HG03342 (cell line): ENCODE data around the gene TIE1.

ENCODE experiments used
- ATAC-seq: cut with Tn5 transposase; IDR thresholded peaks from one replicate; pipeline ENCODE4 v1.9.1; 2021; ENCODE audit warnings: mild to moderate bottlenecking, moderate library complexity; ENCODE audit not compliant: unreplicated experiment

The TIE1 gene

GRCh38 chr1:43273708-43274107, 27.1 kb upstream of the TIE1 start:
- ATAC-seq, result no peak

DNA sequence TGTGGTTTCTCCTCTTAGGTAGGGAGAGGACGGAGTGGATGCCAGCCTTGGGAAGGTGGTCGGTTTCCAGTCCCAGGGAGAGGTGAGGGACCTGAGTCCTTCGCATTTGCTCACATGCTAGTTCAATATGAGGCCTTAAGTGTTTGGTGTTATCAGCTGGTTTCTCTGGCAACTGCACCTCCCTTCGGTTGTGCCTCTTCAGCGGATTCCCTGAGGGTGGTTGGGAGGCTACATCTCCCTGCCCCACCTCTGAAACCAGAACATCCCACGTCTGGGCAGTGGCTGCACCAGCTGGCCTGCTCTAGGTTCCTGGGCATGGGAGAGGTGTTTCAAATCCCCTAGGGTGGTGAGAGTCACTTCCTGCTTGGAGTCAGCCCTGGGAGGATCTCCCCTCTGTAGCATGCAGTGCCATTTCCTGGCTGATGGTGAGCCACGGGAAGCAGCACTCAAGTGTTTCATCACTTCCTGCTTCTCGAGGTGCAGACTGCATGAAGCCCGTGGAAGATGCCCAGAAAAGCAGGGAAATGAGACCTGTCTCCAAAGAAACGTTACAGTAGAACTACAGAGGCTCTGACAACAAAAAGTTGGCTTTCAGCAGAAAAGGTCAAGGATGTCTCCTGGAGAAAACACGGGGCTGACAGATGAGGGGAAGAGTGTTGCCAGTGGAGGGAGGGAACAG, 26.5 kb upstream of the TIE1 start:
- ATAC-seq, result no peak

GRCh38 chr1:43274804-43275180, 26.0 kb upstream of the TIE1 start:
- ATAC-seq, result no peak

DNA sequence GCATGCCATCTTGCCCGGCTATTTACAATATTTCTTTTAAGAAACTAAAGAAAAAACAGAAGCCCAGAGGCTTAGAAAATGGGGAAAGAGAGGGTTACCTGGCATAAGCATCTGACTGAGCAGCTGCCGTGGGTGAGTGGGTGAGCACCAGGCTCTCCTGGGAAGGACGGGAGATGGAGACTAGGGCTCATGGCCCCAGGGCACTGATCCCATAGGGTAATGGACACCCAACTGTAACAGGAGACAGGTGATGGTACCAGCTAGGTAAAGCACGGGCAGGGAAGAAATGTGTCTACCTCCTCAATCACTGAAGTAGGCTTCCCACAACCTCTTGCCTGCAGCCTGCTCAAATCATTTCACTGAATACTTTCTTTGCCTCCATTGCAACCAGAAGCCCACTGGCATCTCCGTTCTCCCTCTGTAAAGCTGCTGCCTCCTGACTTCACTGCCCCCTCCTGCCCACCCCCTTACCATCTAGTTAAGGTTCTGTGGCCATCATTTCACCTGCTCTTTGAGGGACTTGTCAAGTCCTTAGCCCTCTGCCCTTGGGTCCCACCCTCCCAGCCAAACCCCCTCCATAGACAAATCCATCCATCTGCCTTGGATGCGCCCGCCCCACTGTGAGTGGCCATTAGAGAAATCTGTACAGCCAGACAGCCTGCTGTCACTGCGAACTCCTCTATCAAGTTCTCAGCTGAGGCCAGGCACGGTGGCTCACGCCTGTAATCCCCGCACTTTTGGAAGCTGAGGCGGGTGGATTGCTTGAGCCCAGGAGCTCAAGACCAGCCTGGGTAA, 24.8 kb upstream of the TIE1 start:
- ATAC-seq, result no peak

GRCh38 chr1:43276673-43277072, 24.1 kb upstream of the TIE1 start:
- no peak for ATAC-seq

DNA sequence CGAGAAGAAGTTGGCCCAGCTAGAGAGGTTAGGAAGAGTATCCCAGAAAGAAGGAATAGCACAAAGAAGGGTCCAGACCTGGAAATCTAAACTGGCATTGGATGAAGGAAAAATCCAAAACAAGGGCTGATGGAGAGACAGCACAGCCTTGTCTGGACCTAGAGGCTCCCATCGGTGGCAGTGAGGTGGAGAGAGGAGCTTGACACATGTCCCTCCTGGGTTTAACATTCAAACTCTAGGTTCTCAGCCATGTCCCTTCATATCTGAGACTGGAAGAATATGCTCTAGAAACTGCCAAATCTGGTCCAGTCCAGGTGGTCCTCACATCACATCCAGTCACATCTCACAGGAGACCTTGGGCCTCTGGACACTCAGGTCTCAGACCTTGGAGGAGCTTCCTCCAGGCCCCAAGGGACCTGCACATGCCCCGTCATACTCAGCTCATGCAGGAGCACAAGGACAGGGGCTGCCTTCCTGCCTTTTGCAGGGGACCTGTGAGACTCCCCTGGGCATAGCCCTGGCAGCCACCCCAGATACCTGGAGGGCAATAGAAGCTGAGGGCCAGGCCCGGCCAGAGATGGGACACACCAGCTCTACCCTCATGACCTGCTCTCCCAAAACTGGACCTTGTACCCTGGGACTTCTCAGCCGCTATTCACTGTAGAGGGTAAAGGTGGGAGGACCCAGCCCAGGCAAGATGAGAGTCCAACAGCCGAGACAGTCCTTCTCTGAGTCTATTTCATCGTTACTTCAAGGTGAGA, 23.5 kb upstream of the TIE1 start:
- ATAC-seq, result no peak

GRCh38 chr1:43279161-43279560, 21.6 kb upstream of the TIE1 start:
- no peak for ATAC-seq

DNA sequence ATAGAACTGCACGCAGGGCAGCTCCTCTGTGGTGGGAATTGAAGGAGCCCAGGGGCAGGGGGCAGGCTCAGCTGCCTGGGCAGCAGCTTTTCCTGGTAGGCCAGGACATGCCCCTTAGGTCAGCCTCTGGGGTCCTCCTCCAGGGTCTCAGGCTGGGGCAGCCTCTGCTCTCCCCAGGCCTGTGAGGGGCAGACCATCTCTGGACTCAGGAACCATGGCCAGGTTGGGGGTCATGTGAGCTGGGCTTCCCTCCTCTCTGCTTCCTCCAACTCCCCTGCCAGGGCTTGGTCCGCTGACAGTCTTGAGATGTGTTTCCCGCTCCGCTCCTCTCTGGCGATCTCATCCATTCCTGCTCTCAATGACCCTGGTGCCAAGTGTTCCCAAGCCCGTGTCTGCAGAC, 21.1 kb upstream of the TIE1 start:
- ATAC-seq, result no peak

DNA sequence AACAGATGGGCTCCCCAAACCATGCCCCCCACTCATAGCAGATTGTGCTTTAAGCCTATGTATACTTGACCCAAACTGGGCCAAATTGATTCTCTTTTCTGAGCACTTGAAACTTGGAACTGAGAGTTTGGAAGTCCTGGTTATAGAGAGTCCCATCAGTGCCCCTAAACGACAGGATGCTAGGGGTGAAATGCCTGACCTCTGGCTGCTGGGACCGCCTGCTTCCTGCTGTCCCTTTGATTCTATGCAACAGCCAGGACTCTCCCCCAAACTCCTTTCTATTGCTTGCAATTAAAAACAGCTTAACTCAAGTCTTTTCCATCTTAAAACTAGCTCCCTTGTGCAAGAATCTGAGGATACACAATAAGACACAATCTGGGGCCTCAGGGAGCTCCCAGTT, 20.1 kb upstream of the TIE1 start:
- ATAC-seq, result no peak

DNA sequence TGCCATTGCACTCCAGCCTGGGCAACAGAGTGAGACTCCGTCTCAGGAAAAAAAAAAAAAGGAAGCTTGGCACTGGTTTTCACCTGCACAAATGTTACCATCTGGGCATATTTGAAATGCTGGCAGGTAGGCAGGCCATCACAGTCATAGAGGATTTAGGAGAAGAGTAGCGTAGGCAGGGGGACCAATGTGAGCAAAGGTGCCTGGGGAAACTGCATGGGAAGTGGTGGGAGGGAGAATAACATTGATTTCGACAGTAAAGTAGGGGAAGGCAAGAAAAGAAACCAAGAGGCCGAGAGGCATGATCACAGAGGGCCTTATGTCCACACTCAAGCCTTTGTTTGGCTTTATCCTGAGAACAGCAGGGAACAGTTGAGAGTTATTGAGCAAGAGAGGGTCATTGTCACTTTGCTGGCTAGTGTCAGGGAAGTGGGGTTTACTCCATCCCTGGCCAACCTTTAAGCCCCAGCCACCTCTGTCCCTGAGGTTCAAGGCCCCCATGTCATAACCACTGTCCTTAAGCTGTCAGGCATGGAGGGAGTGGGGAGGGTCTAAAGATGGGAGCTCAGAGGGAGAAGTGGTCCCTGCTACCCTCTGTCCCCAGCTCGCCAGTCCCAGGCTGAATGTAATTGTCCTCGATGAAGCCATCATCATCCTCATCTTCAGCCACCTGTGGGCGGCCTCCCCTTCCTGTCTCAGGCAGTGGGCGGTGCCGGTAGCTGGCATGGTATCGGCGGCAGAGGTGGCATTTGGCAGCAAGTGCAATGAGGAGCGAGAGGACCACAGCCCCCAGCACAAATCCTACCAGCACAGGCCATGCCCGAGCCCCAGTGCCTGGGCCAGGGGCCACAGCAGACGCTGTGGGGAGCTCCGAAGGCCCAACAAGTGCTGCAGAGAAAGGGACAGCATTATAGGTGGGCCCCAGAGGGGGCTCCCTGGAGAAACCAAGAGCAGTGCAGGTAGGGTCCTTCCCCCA, 18.3 kb upstream of the TIE1 start:
- ATAC-seq, result no peak

DNA sequence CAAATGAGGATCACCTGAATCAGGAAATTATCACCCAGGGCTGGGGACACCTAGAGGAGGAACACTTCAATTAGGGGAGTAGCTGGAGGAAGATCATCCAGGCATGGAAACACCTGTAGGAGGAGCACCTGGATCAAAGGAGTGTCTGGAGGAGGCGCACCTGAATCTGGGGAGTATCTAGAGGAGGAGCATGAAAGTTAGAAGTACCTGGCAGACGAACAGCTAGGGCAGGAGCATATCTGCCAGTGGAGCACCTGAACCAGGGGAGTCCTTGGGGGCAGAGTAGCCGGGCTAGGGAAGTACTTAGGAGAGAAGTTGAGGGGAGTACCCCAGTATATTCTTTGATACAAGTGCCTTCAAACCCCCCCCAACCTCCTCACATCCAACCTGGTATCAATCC, 16.7 kb upstream of the TIE1 start:
- ATAC-seq, result no peak

DNA sequence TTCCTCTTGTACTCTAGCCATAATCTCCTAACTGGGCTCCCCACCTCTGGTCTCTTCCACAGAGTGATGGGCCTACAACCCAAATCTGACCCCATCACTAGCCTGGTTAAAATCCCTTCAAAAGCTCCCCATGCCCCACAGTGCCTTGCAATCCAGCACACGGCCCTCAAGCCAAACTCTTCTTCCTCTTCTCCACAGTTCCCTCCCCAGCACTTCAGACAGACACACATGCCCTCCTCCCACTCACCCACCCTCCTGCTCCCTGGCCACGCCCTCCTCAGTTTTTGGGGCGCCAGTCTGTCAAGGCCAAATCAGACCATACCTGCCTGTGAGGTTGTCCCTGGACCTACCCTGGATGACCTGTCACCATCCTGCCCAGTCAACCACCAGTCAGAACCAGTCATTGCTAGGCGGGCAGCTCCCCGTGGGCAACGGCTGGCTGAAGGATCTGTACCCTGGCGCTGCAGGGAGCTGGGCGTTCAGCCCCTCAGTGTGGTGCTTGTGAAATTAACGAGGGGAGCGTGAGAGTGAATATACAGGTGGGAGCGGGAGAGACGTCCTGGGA, 16.2 kb upstream of the TIE1 start:
- ATAC-seq, result no peak

- no peak for ATAC-seq
Observed at GRCh38 chr1:43285269-43285990, 15.4 kb upstream of the TIE1 start, which contains the start of gene C1orf210. Gene C1orf210 (minus strand): TSS chr1:43285581. CDS start chr1:43283270, 2,311 bp downstream.

DNA sequence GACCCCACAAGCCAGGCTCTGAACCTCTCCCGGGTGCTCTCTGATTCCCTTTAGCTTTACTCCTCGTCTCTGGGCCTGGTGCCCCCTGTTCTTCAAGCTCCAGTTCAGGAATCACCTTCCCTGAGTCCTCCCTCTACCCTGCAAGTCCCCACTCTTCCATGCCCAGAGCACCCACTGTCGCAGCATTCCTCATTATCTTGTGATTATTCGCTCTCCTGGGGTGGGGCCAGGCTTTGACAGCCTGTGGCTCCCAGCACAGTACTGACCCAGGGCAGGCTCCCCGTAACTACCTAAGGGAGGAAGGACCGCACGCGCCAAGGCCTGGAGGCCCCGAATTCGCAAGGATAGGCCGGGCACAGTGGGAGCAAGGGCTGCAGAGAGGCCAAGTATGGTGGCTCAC, 14.7 kb upstream of the TIE1 start:
- no peak for ATAC-seq

- ATAC-seq, result no peak
Observed at GRCh38 chr1:43286533-43286932, 14.2 kb upstream of the TIE1 start.

- ATAC-seq, result no peak
Observed at GRCh38 chr1:43288058-43288784, 12.6 kb upstream of the TIE1 start.

- no peak for ATAC-seq
Observed at GRCh38 chr1:43288785-43289706, 11.7 kb upstream of the TIE1 start.

- ATAC-seq, result no peak
Observed at GRCh38 chr1:43292216-43292615, 8.6 kb upstream of the TIE1 start.
